ENCODE measurements around the gene RAB11FIP4. TPM values are rescaled to one million over a fixed set of nuclear protein-coding genes. Genes with fewer than 3 reads are reported as not detected.

Gene RAB11FIP4
- total RNA-seq, 1 donor from 2014 or later, result 32.4 TPM

GRCh38 chr17:31428512-31428911 is 37.0 kb downstream of the RAB11FIP4 start:
- Mint-ChIP-seq H3K4me1 (ENCODE audit: unreplicated experiment) (peaks cover 13% of the 10 kb centered on the region), H3K4me3 (no peak overlapping the region), H3K27me3 (peaks cover 7% of the 10 kb centered on the region), H3K27ac (no peak overlapping the region), H3K36me3 (no peaks in the 10 kb centered on the region), H3K9me3 (no peaks in the 10 kb centered on the region)
- no peak for DNase-seq (ENCODE audit: extremely low spot score, unreplicated experiment)
- no peak for TF ChIP-seq CTCF (conservative IDR thresholded peaks at IDR 0.05)

DNA sequence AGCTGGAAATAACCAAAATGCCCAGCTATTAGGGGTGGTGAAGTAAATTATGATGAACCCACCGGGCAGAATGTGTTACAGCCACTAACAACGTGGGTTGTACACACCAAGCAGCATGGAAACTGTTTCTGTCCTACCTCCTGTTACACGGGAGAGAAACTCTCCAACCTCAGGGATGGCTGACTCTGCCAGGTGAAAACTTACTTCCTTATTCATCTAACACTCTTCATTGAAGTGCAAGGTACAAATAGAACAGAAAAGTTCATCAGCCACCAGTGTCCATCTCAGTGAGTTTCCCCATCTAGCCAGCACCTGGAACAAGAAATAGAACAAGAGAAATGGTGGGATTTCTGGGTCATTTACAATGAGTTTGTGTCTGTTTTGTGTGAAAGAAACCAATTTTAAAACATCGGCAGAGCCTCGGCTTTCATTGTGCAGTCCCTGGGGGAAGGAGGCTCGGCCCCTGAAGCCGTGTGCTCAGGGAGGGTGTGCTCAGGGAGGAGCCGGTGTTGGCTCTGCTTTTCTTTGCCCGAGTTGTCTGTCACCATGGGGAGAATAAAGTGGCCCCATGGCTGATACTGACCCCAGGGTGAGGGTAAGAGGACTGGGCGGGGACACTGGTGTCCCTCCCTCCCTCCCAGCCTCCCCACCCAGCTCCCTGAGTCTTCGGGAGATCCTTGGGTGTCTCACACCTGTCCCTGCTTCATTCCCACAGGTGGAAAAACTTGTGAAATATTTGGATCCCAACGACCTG is 39.8 kb downstream of the RAB11FIP4 start:
- no peak for TF ChIP-seq CTCF (conservative IDR thresholded peaks at IDR 0.05)
- no peak overlapping the region for H3K27ac Mint-ChIP-seq
- H3K4me3 Mint-ChIP-seq, result no peak overlapping the region
- no peaks in the 10 kb centered on the region for H3K9me3 Mint-ChIP-seq
- H3K36me3 Mint-ChIP-seq, result no peaks in the 10 kb centered on the region
- H3K27me3 Mint-ChIP-seq, result peaks cover 4% of the 10 kb centered on the region
- H3K4me1 Mint-ChIP-seq (ENCODE audit: unreplicated experiment), result peaks cover 3% of the 10 kb centered on the region
- DNase-seq (ENCODE audit: extremely low spot score, unreplicated experiment), result no peak

- no peak for TF ChIP-seq CTCF (conservative IDR thresholded peaks at IDR 0.05)
- H3K9me3 Mint-ChIP-seq, result no peaks in the 10 kb centered on the region
- H3K27me3 Mint-ChIP-seq, result peaks cover 4% of the 10 kb centered on the region
- H3K4me1 Mint-ChIP-seq (ENCODE audit: unreplicated experiment), result peaks cover 3% of the 10 kb centered on the region
- no peak overlapping the region for H3K27ac Mint-ChIP-seq
- H3K36me3 Mint-ChIP-seq, result no peaks in the 10 kb centered on the region
- H3K4me3 Mint-ChIP-seq, result peak overlapping the region; percentile 45
- DNase-seq (ENCODE audit: extremely low spot score, unreplicated experiment), result no peak
Measured at GRCh38 chr17:31431852-31432658, 40.6 kb downstream of the RAB11FIP4 start.

- H3K36me3 Mint-ChIP-seq, result no peaks in the 10 kb centered on the region
- no peaks in the 10 kb centered on the region for H3K9me3 Mint-ChIP-seq
- no peak overlapping the region for H3K4me3 Mint-ChIP-seq
- no peak for TF ChIP-seq CTCF (conservative IDR thresholded peaks at IDR 0.05)
- H3K27ac Mint-ChIP-seq, result no peak overlapping the region
- H3K4me1 Mint-ChIP-seq (ENCODE audit: unreplicated experiment), result peaks cover 2% of the 10 kb centered on the region
- DNase-seq (ENCODE audit: extremely low spot score, unreplicated experiment), result no peak
- peaks cover 7% of the 10 kb centered on the region for H3K27me3 Mint-ChIP-seq
Measured at GRCh38 chr17:31433091-31433790, 41.8 kb downstream of the RAB11FIP4 start.

DNA sequence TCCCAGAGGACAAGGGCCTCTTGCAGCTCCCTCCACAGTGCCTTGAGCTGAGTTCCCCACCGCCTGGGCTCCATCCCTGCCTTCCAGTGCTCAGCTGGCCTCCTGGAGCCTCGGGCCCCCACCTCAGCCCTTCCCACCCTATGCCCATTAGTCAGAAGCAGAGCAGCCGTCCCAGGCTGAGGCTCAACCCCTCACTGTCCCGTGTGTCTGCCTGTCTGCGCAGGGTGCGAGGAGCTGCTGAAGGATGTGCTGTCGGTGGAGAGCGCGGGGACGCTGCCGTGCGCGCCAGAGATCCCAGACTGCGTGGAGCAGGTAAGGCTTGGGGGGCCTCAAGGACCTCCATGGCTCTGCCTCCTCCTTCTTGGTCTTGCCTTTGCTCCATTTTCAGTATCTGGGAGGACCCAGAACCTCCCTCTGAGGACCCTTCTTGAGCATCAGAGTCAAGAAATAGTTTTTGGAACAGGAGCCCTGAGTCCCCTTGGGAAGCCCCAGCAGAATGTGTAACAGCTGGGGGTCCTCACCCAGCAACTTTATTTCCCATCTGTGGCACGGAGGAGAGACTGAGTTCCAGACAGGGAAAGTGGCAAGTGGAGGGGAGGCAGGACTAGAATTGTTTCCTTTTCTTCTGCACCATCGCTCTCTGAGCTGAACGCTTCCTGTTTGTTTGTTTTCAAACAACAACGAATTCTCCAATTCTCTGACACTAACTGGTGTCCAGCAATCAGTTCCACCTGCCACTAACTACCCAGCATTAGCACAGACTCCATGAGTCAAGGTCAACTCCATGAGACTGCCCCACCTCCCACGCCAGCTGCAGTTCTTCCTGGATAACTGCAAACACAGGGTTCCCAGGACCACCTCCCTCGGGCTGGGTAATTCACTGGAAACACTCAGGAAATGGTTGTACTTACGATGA is 42.6 kb downstream of the RAB11FIP4 start:
- no peaks in the 10 kb centered on the region for H3K9me3 Mint-ChIP-seq
- H3K4me3 Mint-ChIP-seq, result no peak overlapping the region
- TF ChIP-seq CTCF (conservative IDR thresholded peaks at IDR 0.05), result no peak
- no peaks in the 10 kb centered on the region for H3K36me3 Mint-ChIP-seq
- DNase-seq (ENCODE audit: extremely low spot score, unreplicated experiment), result no peak
- no peaks in the 10 kb centered on the region for H3K4me1 Mint-ChIP-seq (ENCODE audit: unreplicated experiment)
- H3K27ac Mint-ChIP-seq, result no peak overlapping the region
- peaks cover 12% of the 10 kb centered on the region for H3K27me3 Mint-ChIP-seq
